ENCODE results near the gene ISCA2.

ISCA2 gene

GRCh38 chr14:74545386-74545785 is 51.8 kb downstream of the ISCA2 start:
- H3K4me3 ChIP-seq = no peak overlapping the region
- TF ChIP-seq CTCF (IDR thresholded peaks at IDR 0.05) = no peak
- DNase-seq (ENCODE audit: low spot score) = no peak
- peak overlapping the region in 1 of 2 donors; percentile 92 for H3K27ac ChIP-seq

GRCh38 chr14:74546416-74546815 is 52.9 kb downstream of the ISCA2 start:
- DNase-seq (ENCODE audit: low spot score) = no peak
- no peak for TF ChIP-seq CTCF (IDR thresholded peaks at IDR 0.05)

More at GRCh38 chr14:74546416-74546815, 52.9 kb downstream of the ISCA2 start:
- peak overlapping the region in 1 of 2 donors; percentile 92 for H3K27ac ChIP-seq
- no peak overlapping the region for H3K4me3 ChIP-seq
